HepG2 (cell line): ENCODE data around the gene CHCT1. TPM values are rescaled to one million over a fixed set of nuclear protein-coding genes. Genes with fewer than 3 reads are reported as not detected.

Experiments
- CENPBD1 ChIP-seq: sonication (generic); formaldehyde crosslinking; IDR thresholded peaks from 2 replicates; pipeline ENCODE4 v1.8.0; 2022; ENCODE audit warnings: missing genetic modification reagents, low read depth, mild to moderate bottlenecking, borderline replicate concordance
- DNMT3B ChIP-seq: conservative IDR thresholded peaks from 2 replicates; pipeline ENCODE4 v1.6.1; 2016; ENCODE audit warnings: missing biosample characterization, control low read depth
- HNF1B ChIP-seq: sonication (generic); formaldehyde crosslinking; IDR thresholded peaks from 2 replicates; pipeline ENCODE4 v1.5.1; 2020; ENCODE audit warnings: mild to moderate bottlenecking, moderate library complexity, missing genetic modification reagents
- PAF1 ChIP-seq: IDR thresholded peaks from 2 replicates; pipeline ENCODE4 v1.6.1; 2016; ENCODE audit warnings: missing genetic modification reagents, missing compliant biosample characterization
- PLSCR1 ChIP-seq: sonication (generic); formaldehyde crosslinking; IDR thresholded peaks from 2 replicates; pipeline ENCODE4 v1.5.0; 2020; ENCODE audit warnings: missing genetic modification reagents, mild to moderate bottlenecking, borderline replicate concordance
- POLR2G ChIP-seq: fragments of 200-400 bp; formaldehyde crosslinking; IDR thresholded peaks from 2 replicates; pipeline ENCODE4 v1.6.1; 2018; ENCODE audit warnings: mild to moderate bottlenecking, low read depth, low read length, moderate library complexity
- TFE3 ChIP-seq: IDR thresholded peaks from 2 replicates; pipeline ENCODE4 v1.6.1; 2016
- ZNF142 ChIP-seq: sonication (generic); formaldehyde crosslinking; IDR thresholded peaks from 2 replicates; pipeline ENCODE4 v1.4.0; 2020; ENCODE audit warnings: missing genetic modification reagents
- ZNF143 ChIP-seq: sonication (generic); formaldehyde crosslinking; IDR thresholded peaks from 2 replicates; pipeline ENCODE4 v1.4.0; 2020; ENCODE audit warnings: missing genetic modification reagents
- ZNF234 ChIP-seq: sonication (generic); formaldehyde crosslinking; conservative IDR thresholded peaks from 2 replicates; pipeline ENCODE4 v1.5.1; 2020; ENCODE audit warnings: mild to moderate bottlenecking, missing genetic modification reagents
- ZNF276 ChIP-seq: sonication (generic); formaldehyde crosslinking; IDR thresholded peaks from 2 replicates; pipeline ENCODE4 v1.4.0; 2020; ENCODE audit warnings: mild to moderate bottlenecking, low read depth, missing genetic modification reagents
- ZNF468 ChIP-seq: sonication (generic); formaldehyde crosslinking; IDR thresholded peaks from 2 replicates; pipeline ENCODE4 v1.8.0; 2022; ENCODE audit warnings: mild to moderate bottlenecking, moderate library complexity, missing genetic modification reagents
- ZNF784 ChIP-seq: sonication (generic); formaldehyde crosslinking; IDR thresholded peaks from 2 replicates; pipeline ENCODE4 v1.5.1; 2020; ENCODE audit warnings: missing genetic modification reagents, mild to moderate bottlenecking, borderline replicate concordance
- ZNF790 ChIP-seq: sonication (generic); formaldehyde crosslinking; IDR thresholded peaks from 2 replicates; pipeline ENCODE4 v1.8.0; 2022; ENCODE audit warnings: missing genetic modification reagents, mild to moderate bottlenecking, borderline replicate concordance
- polyA plus RNA-seq, 8 experiments: library from polyadenylated mRNA; depleted of rRNA in 3 of 8; stranded (reverse) in 7 of 8; unstranded in 1 of 8; fragments of >200 nt; fragmentation: Illumina TruSeq in 4 of 8; extraction: Trizol in 4 of 8; gene quantifications; 2 replicates each; pipeline versions ENCODE4 v1.2.1 to v1.2.3, GENCODE V29; 2011 to 2016; ENCODE audit warnings: low read depth in 4 of 8, missing spikeins in 1 of 8, mixed read lengths in 1 of 8; ENCODE audit not compliant: insufficient read depth in 1 of 8
- total RNA-seq, 5 experiments: library from RNA; depleted of rRNA; stranded (reverse); fragments of >200 nt; fragmentation: Illumina TruSeq; extraction: Trizol; gene quantifications; 2 replicates each; pipeline ENCODE4 v1.2.3, GENCODE V29; 2016; ENCODE audit warnings: low read depth in 1 of 5

Gene CHCT1
- total and polyA plus RNA-seq, 2 of the 13 experiments (the other 11 are each of a cell fraction or from before 2014, with no cell fraction given), result not detected

GRCh38 chr17:60392042-60392844, 30.0 kb upstream of the CHCT1 start, which contains the start of gene USP32 (continued):
- TF ChIP-seq ZNF142, result 0 out of 2 replicates have a peak, but pooled peaks have one; percentile 74
- no peak for TF ChIP-seq DNMT3B
- peak; percentile 18; the same call in 1 of the 2 replicates for TF ChIP-seq ZNF143 (CRISPR knock-in tag)
- TF ChIP-seq ZNF784 (CRISPR knock-in tag), result no peak
- TF ChIP-seq ZNF790 (CRISPR knock-in tag), result peak; percentile 61; the same call in 1 of the 2 replicates
- TF ChIP-seq CENPBD1, result no peak
- TF ChIP-seq ZNF276, result no peak
- TF ChIP-seq TFE3, result peak; percentile 100
- peak; percentile 94 for TF ChIP-seq HNF1B (CRISPR knock-in tag)
- no peak for TF ChIP-seq ZNF234
- TF ChIP-seq PAF1 (CRISPR knock-in tag), result no peak
- 0 out of 2 replicates have a peak, but pooled peaks have one; percentile 29 for TF ChIP-seq ZNF468 (CRISPR knock-in tag)
- TF ChIP-seq PLSCR1, result no peak; the same call in 1 of the 2 replicates
- peak; percentile 96 for TF ChIP-seq POLR2G
